ENCODE data around the gene CTDSPL. TPM values are rescaled to one million over a fixed set of nuclear protein-coding genes. Genes with fewer than 3 reads are reported as not detected.

CTDSPL gene
- total RNA-seq, 1 experiment from 2014 or later = 34.4 TPM

- RAD21 ChIA-PET (ENCODE audit: low non-redundant PET in 1 of 2, low total read pairs in 2 of 2, uncharacterized antibody in 2 of 2, unreplicated experiment in 2 of 2) = no interaction called here
- BruUV-seq (replicated peaks) = no TSS peak
- Histone ChIP-seq H3K36me3 (ENCODE audit: control insufficient read depth in 1 of 2, insufficient read depth in 2 of 2, low read length in 2 of 2) (no peaks in the 10 kb centered on the region), H2AFZ (ENCODE audit: low read depth, low read length, poor library complexity, severe bottlenecking) (no peak overlapping the region), H3K4me3 (replicated peaks in 1 of 2; ENCODE audit: low read depth in 1 of 2, low read length in 2 of 2) (no peak overlapping the region), H3K27me3 (ENCODE audit: insufficient read depth, low read length) (no peaks in the 10 kb centered on the region), H3K9me2 (ENCODE audit: insufficient read depth) (no peaks in the 10 kb centered on the region), H4K20me1 (ENCODE audit: insufficient read depth) (peaks cover 5% of the 10 kb centered on the region; the same call in 1 of the 2 replicates), H3K9me3 (ENCODE audit: control insufficient read depth in 1 of 2, insufficient read depth in 1 of 2, low read depth in 1 of 2, low read length in 2 of 2) (no peaks in the 10 kb centered on the region), H3K4me1 (ENCODE audit: control insufficient read depth in 1 of 2, insufficient read depth in 2 of 2, low read length in 2 of 2) (no peaks in the 10 kb centered on the region), H3K4me2 (ENCODE audit: low read length) (no peak overlapping the region), H3K27ac (ENCODE audit: low read depth, low read length) (no peak overlapping the region), H3K9ac (ENCODE audit: low read length) (no peak overlapping the region), H3K79me2 (ENCODE audit: insufficient read depth, low read length) (peaks cover 28% of the 10 kb centered on the region)
- intact Hi-C loops (cut with micrococcal nuclease) = no loop called here
- POLR2A ChIA-PET = no interaction called here
- CTCF ChIA-PET = no interaction called here
- no peak for ATAC-seq
- TF ChIP-seq EZH2phosphoT487 (IDR thresholded peaks at IDR 0.05; ENCODE audit: borderline replicate concordance) (no peak), ZFX (IDR thresholded peaks at IDR 0.05) (no peak), EGR1 (IDR thresholded peaks at IDR 0.05; ENCODE audit: low read depth) (no peak), ATF3 (IDR thresholded peaks at IDR 0.05) (no peak), SP1 (IDR thresholded peaks at IDR 0.05; ENCODE audit: low read depth) (no peak), YY1 (IDR thresholded peaks at IDR 0.05; ENCODE audit: extremely low read depth, insufficient replicate concordance, low read depth, low read length) (no peak), POLR2A (IDR thresholded peaks at IDR 0.05; ENCODE audit: borderline replicate concordance, extremely low read depth, insufficient read depth, insufficient read length) (no peak), SIN3A (IDR thresholded peaks at IDR 0.05; ENCODE audit: low read depth) (no peak), CTCF (IDR thresholded peaks at IDR 0.05 in 2 of 3, conservative IDR thresholded peaks at IDR 0.05 in 1 of 3; ENCODE audit: borderline replicate concordance in 1 of 3, insufficient read depth in 1 of 3, low read depth in 2 of 3, low read length in 2 of 3) (no peak), CEBPB (IDR thresholded peaks at IDR 0.05; ENCODE audit: low read depth) (no peak), ZNF274 (IDR thresholded peaks at IDR 0.05; ENCODE audit: low read depth, low read length) (no peak), POLR2AphosphoS5 (IDR thresholded peaks at IDR 0.05; ENCODE audit: low read depth, low read length) (no peak), REST (IDR thresholded peaks at IDR 0.05; ENCODE audit: low read depth) (no peak), RAD21 (IDR thresholded peaks at IDR 0.05; ENCODE audit: low read depth) (no peak), MAX (IDR thresholded peaks at IDR 0.05) (no peak), ZBTB33 (IDR thresholded peaks at IDR 0.05; ENCODE audit: extremely low read depth, insufficient replicate concordance, low read length) (no peak), SRF (IDR thresholded peaks at IDR 0.05; ENCODE audit: low read depth) (no peak)
- no peak for DNase-seq (ENCODE audit: low read depth, low spot score)
Measured at GRCh38 chr3:37887062-37887461, 25.4 kb downstream of the CTDSPL start.

Measured in HCT116 (cell line).